AG08395 (cell line): ENCODE measurements around the gene ROM1.
"Not testable (repeated sequence)": the region's sequence is repeated elsewhere in the genome, so short reads cannot be mapped to it uniquely, and the experiment has no call there.

Source experiments
- DNase-seq: peaks from one replicate; pipeline ENCODE4 v3.0.0; 2012; ENCODE audit warnings: mixed read lengths, low spot score

Gene ROM1

GRCh38 chr11:62610403-62610802, 2.7 kb upstream of the ROM1 start:
- DNase-seq, result no peak

- no peak for DNase-seq
These were observed 2.0 kb upstream of the ROM1 start for GRCh38 chr11:62610814-62611704.

GRCh38 chr11:62611705-62612365, 1.2 kb upstream of the ROM1 start:
- peak; percentile 72 for DNase-seq

GRCh38 chr11:62613291-62613778, 278 bp downstream of the ROM1 start:
- DNase-seq, result no peak

- DNase-seq, result no peak
These were observed 1.2 kb downstream of the ROM1 start for GRCh38 chr11:62614275-62614674.

GRCh38 chr11:62615521-62615920, 2.5 kb downstream of the ROM1 start:
- DNase-seq, result no peak

- not testable (repeated sequence) for DNase-seq
These were observed 3.9 kb downstream of the ROM1 start for GRCh38 chr11:62616957-62617356.

GRCh38 chr11:62621027-62621566, 8.0 kb downstream of the ROM1 start:
- DNase-seq, result no peak

- peak; percentile 99 for DNase-seq
These were observed 8.8 kb downstream of the ROM1 start, which contains the start of gene B3GAT3 for GRCh38 chr11:62621567-62622470. Gene B3GAT3, minus strand, starts transcription at chr11:62621986. Its CDS starts 39 bp downstream, at chr11:62621947.

GRCh38 chr11:62622476-62623089, 9.5 kb downstream of the ROM1 start:
- no peak for DNase-seq

GRCh38 chr11:62627713-62628112, 14.7 kb downstream of the ROM1 start:
- no peak for DNase-seq

- DNase-seq, result no peak
These were observed 19.4 kb downstream of the ROM1 start for GRCh38 chr11:62632492-62632891.

- DNase-seq, result no peak
These were observed 31.2 kb downstream of the ROM1 start for GRCh38 chr11:62644220-62644619.

GRCh38 chr11:62645671-62645945, 32.6 kb downstream of the ROM1 start:
- no peak for DNase-seq

GRCh38 chr11:62645946-62646824, 33.1 kb downstream of the ROM1 start, which contains the start of gene GANAB:
Gene GANAB, minus strand, starts transcription at chr11:62646613. Its CDS starts 14 bp downstream, at chr11:62646599.
- DNase-seq, result peak; percentile 100

GRCh38 chr11:62646825-62647608, 34.0 kb downstream of the ROM1 start:
- DNase-seq, result no peak

- DNase-seq, result peak; percentile 29
These were observed 34.5 kb downstream of the ROM1 start for GRCh38 chr11:62647609-62648005.

GRCh38 chr11:62648185-62648966, 35.3 kb downstream of the ROM1 start:
- DNase-seq, result no peak

GRCh38 chr11:62648967-62649364, 35.9 kb downstream of the ROM1 start:
- no peak for DNase-seq
